Measurements from ENCODE around the gene LRCH1. TPM values are rescaled to one million over a fixed set of nuclear protein-coding genes. Genes with fewer than 3 reads are reported as not detected.

Gene LRCH1
- total RNA-seq, 4 donors from 2014 or later: 5.2 to 30.7 (median 17.1) TPM

GRCh38 chr13:46745706-46746105, 192.7 kb downstream of the LRCH1 start:
- Histone ChIP-seq H3K9me3 (no peaks in the 10 kb centered on the region), H3K4me3 (no peak overlapping the region), H3K4me1 (peaks cover 0 to 5% (median 0%) of the 10 kb centered on the region in 4 donors), H3K27ac (no peak overlapping the region), H3K27me3 (no peaks in the 10 kb centered on the region), H3K36me3 (peaks cover 0 to 36% (median 6%) of the 10 kb centered on the region in 4 donors)
- no peak for DNase-seq
- in situ Hi-C loops (cut with MboI; ENCODE audit: low pct_ligation_motif_present in 1 of 4, low pct_unique_long_range_greater_than_20kb in 1 of 4, low sequenced_read_pairs in 3 of 4): no loop called here
- intact Hi-C loops (cut with DNase I; ENCODE audit: low total_unique reads): no loop called here
- TF ChIP-seq POLR2AphosphoS5 (IDR thresholded peaks at IDR 0.05) (no peak), EP300 (IDR thresholded peaks at IDR 0.05; ENCODE audit: low read depth) (no peak), CTCF (IDR thresholded peaks at IDR 0.05) (no peak), POLR2A (IDR thresholded peaks at IDR 0.05) (no peak)
- WGBS, 2 donors (ENCODE audit: low coverage in 1 of 2): 86% methylated on average over 4 of the region's 4 CpGs; no CpG with 5 or more reads in 1 of the 2 donors

GRCh38 chr13:46747031-46747820, 194.3 kb downstream of the LRCH1 start:
- Histone ChIP-seq H3K36me3 (peaks cover 0 to 33% (median 8%) of the 10 kb centered on the region in 4 donors), H3K4me1 (peaks cover 0 to 14% (median 0%) of the 10 kb centered on the region in 4 donors), H3K9me3 (no peaks in the 10 kb centered on the region), H3K27me3 (no peaks in the 10 kb centered on the region), H3K27ac (no peak overlapping the region), H3K4me3 (no peak overlapping the region)
- in situ Hi-C loops (cut with MboI; ENCODE audit: low pct_ligation_motif_present in 1 of 4, low pct_unique_long_range_greater_than_20kb in 1 of 4, low sequenced_read_pairs in 3 of 4): no loop called here
- intact Hi-C loops (cut with DNase I; ENCODE audit: low total_unique reads): no loop called here
- TF ChIP-seq POLR2A (IDR thresholded peaks at IDR 0.05): no peak
- TF ChIP-seq EP300 (IDR thresholded peaks at IDR 0.05; ENCODE audit: low read depth): no peak
- TF ChIP-seq POLR2AphosphoS5 (IDR thresholded peaks at IDR 0.05): no peak
- no peak for DNase-seq
- 96 to 100% methylated on average over 1 to 8 of the region's 8 CpGs for WGBS, 2 donors (ENCODE audit: low coverage in 1 of 2)

DNA sequence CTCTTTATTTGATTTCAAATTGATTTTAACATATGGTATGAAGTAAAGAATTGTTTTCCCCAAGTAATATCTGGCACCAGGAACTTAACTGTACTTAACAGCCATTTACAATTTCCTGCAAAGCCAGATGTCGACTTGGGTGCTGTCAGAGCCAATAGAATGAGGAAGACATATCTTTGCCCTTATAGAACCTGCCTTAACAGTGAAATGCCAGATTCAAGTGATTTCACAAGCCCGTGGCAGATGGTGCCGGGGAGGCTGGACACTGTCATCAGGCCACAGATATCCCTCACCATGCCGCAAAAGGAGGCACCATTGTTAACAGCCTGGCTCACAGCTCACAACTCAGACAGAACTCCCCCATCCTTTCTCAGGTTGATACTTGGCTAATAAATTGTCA, 195.3 kb downstream of the LRCH1 start:
- in situ Hi-C loops (cut with MboI; ENCODE audit: low pct_ligation_motif_present in 1 of 4, low pct_unique_long_range_greater_than_20kb in 1 of 4, low sequenced_read_pairs in 3 of 4) (no loop called here), intact Hi-C loops (cut with DNase I; ENCODE audit: low total_unique reads) (no loop called here)
- 67 to 69% methylated on average over 1 to 4 of the region's 4 CpGs for WGBS, 2 donors (ENCODE audit: low coverage in 1 of 2)
- no peak for DNase-seq
- no peaks in the 10 kb centered on the region for H3K27me3 ChIP-seq
- H3K4me1 ChIP-seq: peaks cover 0 to 22% (median 0%) of the 10 kb centered on the region in 4 donors
- no peaks in the 10 kb centered on the region for H3K9me3 ChIP-seq
- TF ChIP-seq POLR2A (IDR thresholded peaks at IDR 0.05) (no peak), CTCF (IDR thresholded peaks at IDR 0.05) (no peak), EP300 (IDR thresholded peaks at IDR 0.05; ENCODE audit: low read depth) (no peak), POLR2AphosphoS5 (IDR thresholded peaks at IDR 0.05) (no peak)
- H3K27ac ChIP-seq: no peak overlapping the region
- peaks cover 0 to 26% (median 8%) of the 10 kb centered on the region in 4 donors for H3K36me3 ChIP-seq
- no peak overlapping the region for H3K4me3 ChIP-seq

DNA sequence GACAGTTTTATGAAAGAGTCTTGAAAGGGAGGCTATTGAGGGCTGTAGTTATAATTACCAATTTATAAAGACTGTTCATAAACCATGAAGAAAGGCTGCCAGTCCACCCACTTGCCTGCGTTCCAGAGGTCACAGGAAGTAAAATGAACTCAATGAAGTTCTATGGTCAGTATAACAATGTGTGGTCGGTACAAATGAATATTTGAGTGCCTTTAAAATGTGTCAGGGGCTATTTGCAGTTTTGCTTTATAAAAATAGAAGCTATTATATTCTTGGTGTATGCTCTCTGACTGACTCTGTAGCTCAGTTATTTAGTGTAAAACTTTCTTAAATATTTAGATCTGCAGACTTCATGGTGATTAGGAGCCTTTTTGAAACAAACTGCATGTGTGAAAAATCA, 197.0 kb downstream of the LRCH1 start:
- Histone ChIP-seq H3K9me3 (no peaks in the 10 kb centered on the region), H3K4me3 (no peak overlapping the region), H3K36me3 (peaks cover 0 to 17% (median 8%) of the 10 kb centered on the region in 4 donors), H3K27me3 (no peaks in the 10 kb centered on the region), H3K27ac (no peak overlapping the region), H3K4me1 (peaks cover 0 to 22% (median 0%) of the 10 kb centered on the region in 4 donors)
- in situ Hi-C loops (cut with MboI; ENCODE audit: low pct_ligation_motif_present in 1 of 4, low pct_unique_long_range_greater_than_20kb in 1 of 4, low sequenced_read_pairs in 3 of 4) (no loop called here), intact Hi-C loops (cut with DNase I; ENCODE audit: low total_unique reads) (no loop called here)
- no peak for DNase-seq
- TF ChIP-seq CTCF (IDR thresholded peaks at IDR 0.05): no peak
- TF ChIP-seq POLR2AphosphoS5 (IDR thresholded peaks at IDR 0.05): no peak
- no peak for TF ChIP-seq POLR2A (IDR thresholded peaks at IDR 0.05)
- TF ChIP-seq EP300 (IDR thresholded peaks at IDR 0.05; ENCODE audit: low read depth): no peak
- WGBS, 2 donors (ENCODE audit: low coverage in 1 of 2): 57% methylated on average over 2 of the region's 2 CpGs; no CpG with 5 or more reads in 1 of the 2 donors

Data from transverse colon (tissue), 4 donors.